ENCODE results near the gene ELP1.

- TF ChIP-seq CBX8 (IDR thresholded peaks at IDR 0.05), result no peak
- no peak for TF ChIP-seq CHD4 (IDR thresholded peaks at IDR 0.05; ENCODE audit: borderline replicate concordance)
- TF ChIP-seq CTCF (IDR thresholded peaks at IDR 0.05), result no peak
- no peak for TF ChIP-seq POLR2A (IDR thresholded peaks at IDR 0.05; ENCODE audit: low read length)
- TF ChIP-seq JUNB (IDR thresholded peaks at IDR 0.05), result no peak
- no peak for TF ChIP-seq MAX (IDR thresholded peaks at IDR 0.05)
- no peak for TF ChIP-seq EP300 (IDR thresholded peaks at IDR 0.05)
- no peak for TF ChIP-seq BHLHE40 (IDR thresholded peaks at IDR 0.05; ENCODE audit: low read depth, low read length)
These were observed 29.8 kb downstream of the ELP1 start for GRCh38 chr9:108904161-108904560.
